ENCODE results near the gene TPR.
"Not testable (repeated sequence)": the region's sequence is repeated elsewhere in the genome, so short reads cannot be mapped to it uniquely, and the experiment has no call there.

TPR gene

DNA sequence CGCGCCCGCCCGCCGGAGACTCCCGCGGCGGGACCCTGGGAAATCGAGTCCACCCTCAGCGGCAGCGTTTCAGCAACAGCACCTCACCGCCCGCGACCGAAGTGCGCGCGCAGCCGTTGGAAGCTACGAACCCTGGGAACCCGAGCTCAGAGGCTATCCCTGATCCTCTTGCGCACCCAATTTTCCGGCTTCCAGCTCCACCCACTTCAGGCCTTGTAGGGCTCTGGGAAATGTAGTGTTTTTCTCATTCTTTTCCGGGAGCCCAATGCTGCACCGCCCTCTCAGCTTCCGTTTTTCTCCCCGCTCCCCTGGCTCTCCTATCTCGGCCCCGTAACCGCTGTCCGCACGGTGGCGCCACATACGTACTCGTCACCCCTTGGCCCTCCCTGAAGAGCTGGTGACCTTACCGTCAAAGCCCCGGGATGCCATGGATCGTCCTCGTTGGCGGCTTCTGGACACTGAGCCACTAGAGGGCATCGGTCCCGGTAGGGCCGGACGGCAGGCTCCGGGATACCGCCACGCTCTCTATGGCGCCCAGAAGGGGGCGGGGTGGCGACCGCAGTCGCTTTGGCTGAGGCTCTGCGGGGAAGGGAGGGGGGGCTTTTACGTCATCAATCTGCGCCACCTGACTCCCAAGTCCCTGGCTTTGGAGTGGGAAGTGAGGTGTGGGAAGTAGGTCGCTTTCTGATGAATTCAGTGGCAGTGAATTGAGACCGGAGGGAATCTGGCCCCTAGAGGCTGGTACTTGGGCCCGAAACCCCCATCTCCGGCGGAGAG is at the start of gene TPR, which contains the start of gene ODR4:
Gene TPR (minus strand): TSS at position 102 of the 777 bp plus-strand sequence. CDS start 225 bp downstream, outside the sequence.
Gene ODR4 (plus strand): TSS at position 687 of the 777 bp plus-strand sequence. CDS start 3,948 bp downstream, outside the sequence.
- DNase-seq, result peak; percentile 96

DNA sequence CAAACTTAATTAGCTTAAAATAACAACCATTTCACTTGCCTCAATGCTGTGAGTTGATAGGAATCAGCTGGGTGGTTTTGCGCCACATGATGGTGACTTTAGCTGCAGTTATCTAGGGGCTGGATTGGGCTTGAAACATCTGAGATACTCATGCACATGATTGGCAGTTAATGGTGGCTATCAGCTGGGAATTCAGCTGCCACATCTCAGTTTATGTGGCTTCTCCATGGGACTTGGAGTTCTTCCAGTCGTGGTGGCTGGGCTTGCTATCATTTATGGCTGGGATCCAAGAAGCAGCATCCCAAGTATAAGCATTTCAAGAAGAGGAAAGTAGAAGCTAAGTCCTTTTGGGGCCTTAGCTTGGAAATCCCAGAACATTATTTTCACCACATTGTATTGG is 49.5 kb upstream of the TPR start:
- no peak for DNase-seq

DNA sequence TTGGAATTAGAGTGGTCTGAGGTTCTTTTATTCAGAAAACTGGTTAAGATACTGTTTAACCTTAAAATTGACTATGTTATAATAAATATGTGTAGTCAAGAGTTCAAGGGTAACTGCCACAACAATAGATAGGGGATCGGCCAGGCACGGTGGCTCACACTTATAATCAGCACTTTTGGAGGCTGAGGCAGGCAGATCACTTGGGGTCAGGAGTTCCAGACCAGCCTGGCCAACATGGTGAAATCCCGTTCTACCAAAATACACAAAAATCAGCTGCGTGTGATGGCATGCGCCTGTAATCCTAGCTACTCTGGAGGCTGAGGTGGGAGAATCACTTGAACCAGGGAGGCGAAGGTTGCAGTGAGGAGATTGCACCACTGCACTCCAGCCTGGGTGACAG is 46.4 kb upstream of the TPR start:
- DNase-seq, result no peak

DNA sequence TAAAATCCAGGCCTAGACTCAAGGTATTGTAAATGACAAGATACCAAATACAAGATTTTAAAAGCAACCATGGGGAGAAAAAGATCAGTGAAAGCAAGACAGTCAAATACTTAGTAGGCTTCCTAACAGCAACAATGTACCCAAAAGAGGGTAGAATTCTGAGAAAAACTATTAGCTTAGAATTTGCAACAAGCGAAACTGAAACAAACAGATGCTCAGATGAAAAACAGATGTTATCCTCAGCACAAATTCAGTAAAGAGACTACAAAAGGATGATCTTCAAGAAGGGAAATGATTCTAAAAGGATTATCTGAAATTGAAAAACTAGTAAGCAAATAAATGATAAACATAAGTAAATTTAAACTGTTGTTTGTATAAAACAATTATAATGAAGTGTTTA is 45.9 kb upstream of the TPR start:
- no peak for DNase-seq

DNA sequence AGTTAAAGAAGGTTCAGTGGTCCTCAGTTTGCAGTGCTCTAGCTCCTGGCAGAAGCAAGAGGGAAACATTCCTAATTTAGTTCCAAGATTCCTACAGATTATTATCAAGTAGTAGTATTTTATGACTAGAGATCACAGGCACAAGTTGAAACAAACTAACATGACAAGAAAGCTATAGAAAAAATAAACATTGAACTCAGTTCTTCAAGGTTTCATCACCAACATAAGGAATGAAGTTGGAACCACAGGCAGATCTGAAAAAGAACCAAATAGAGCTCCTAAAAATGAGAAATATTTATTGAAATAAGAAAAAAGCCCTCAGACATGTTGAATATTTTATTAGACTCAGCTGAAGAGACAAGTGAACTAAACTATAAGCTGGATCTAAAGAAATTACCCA is 45.3 kb upstream of the TPR start:
- no peak for DNase-seq

DNA sequence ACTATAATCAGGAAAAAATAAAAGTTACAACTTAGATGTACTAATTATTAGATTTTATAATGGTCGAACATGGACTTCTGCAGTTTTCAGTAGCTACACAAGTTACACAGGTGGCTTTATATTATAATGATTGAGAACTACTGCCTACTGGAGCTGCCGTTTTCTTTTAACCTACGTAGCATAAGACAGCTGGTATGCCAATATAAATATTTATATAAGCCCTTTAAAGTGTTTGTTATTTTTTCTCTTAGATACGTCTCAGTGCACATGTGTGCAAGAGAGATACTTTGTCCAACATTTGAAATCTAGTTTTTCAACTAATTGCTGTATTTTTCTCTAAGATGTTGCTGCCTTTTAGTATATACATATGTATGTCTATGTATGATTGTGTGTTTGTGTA is 43.5 kb upstream of the TPR start:
- DNase-seq, result no peak

DNA sequence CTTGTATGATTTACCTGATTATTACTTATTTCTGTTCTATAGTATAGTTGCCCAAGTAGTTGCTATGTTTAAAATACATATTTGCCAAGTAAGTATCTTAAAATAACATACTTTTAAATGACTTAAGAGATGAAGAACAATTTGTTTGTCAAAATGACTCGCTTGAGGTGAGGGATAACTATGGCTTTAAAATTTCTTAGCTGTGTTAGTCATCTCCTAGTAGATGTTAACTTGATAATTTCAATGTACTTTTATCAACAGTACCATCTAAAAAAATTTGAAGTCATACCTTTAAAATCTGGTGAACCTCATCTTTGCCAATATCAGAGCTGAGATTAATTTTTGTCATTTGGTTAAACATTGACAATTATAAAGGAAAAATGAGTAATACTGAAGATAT is 38.3 kb upstream of the TPR start:
- DNase-seq, result no peak

DNA sequence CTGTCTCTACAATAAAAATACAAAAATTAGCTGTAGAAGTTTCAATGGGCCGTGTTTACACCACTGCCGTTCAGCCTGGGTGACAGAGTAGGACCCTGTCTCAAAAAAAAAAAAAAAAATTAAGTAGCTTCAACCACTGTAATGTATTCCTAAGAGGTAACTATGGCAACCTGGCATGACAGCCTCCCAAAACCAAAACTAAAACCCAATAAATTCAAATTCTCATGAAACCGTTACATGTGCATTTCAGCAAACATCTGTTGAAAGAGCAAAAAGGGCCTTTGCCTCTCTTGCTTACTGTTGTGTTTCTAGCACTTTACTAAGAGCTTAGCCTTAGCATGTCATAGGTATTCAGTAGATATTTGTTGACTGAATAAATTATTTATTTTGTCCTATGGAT is 34.0 kb upstream of the TPR start:
- DNase-seq, result no peak

DNA sequence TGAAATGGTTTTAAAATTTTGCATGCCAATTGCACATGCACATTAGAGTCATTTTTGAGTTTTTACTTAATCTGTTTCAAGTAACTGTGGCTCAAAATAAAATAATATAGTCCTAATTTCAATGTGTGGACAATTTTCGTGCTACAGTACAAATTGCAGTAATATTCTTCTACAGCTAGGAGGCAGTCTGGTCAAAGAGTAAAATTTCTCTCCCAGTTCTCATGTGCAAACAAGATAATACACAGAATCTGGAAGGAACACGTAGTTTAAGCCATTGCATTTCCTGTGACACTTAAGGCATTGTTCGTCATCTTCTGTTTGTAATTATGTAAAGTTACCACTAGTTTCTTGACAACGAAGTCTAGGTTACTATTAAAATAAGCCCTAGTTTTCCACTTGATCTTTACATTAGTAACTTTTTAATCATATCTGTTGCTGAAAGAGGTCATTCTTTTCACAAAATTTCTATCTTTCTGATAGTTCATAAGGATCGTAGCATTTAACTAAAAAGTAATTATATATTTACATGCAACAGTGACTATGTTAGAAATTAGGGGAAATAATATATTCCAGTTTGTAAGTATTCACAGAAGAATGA is 29.5 kb upstream of the TPR start:
- DNase-seq, result no peak

DNA sequence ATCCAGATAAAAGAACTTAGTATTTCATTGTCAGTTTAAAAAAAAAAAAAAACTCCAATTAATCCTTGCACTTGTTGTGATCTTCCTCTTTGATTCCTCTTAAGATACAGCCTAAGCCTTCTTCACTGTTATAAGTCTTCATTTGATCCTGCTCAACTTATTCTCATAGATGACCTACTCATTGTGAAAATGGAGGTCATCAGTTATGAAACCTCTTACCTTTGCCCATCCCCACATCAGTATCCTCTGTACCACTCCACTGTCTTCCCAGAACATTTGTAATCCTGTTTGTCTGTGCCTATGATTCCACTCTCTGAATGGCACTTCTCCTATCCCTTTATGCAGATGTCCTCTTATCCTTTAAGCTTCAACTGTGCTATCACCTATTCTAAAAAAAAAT is 28.6 kb upstream of the TPR start:
- DNase-seq, result no peak

DNA sequence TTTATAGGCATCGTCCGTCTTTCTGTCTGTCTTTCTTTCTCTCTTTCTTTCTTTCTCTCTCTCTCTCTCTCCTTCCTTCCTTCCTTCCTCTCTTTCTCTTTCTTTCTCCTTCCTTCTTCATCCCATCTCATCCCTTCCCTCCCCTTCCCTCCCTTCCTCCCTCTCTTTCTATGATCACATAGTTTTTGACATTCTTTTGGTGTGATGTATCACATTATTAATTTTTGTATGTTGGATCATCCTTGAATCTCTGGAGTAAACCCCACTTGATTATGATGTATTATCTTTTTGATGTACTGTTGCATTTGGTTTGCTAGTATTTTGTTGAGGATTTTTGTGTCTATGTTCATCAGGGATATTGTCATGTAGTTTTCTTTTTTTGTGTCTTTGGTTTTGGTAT is 26.4 kb upstream of the TPR start:
- not testable (repeated sequence) for DNase-seq

DNA sequence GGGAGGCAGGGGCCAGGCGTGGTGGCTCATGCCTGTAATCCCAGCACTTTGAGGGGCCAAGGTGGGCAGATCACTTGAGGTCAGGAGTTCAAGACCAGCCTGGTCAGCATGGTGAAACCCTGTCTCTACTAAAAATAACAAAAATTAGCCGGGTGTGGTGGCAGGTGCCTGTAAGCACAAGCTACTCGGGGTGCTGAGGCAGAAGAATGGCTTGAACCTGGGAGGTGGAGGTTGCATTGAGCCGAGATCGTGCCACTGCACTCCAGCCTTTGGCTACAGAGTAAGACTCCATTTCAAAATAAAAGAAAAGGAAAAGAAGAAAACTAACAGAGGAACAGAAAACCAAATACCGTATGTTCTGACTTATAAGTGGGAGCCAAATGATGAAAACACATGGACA is 17.7 kb upstream of the TPR start:
- DNase-seq, result not testable (repeated sequence)

DNA sequence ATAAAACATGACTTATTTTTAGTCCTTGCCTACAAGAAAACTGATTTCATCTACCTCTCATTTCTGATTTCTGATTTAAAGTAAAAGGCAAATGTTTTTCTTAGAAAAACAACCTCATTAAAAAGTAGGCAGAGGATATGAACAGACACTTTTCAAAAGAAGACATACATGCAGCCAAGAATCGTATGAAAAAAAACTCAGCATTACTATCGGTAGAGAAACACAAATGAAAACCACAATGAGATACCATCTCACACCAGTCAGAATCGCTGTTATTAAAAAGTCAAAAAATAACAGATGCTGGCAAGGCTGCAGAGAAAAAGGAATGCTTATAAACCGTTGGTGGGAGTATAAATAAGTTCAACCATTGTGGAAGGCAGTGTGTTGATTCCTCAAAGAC is 16.8 kb upstream of the TPR start:
- DNase-seq, result no peak

DNA sequence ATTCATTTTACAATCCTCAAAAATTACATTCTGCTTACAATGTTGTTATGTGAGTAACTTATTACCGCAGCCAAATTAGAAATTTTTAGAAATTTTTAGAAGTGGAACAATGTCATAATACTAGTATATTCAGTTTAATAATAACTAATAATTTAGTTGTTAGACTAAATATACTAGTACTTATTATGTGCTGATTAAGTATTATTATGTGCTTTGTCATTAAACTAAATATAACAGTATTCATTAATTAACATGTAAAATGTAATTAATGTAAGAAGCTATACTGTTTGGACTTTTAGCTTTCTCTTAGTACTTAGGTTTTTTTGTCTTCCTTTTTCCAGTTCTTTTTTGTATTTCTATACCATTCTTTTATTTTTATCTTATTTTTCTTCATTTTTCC is 15.9 kb upstream of the TPR start:
- DNase-seq, result no peak

DNA sequence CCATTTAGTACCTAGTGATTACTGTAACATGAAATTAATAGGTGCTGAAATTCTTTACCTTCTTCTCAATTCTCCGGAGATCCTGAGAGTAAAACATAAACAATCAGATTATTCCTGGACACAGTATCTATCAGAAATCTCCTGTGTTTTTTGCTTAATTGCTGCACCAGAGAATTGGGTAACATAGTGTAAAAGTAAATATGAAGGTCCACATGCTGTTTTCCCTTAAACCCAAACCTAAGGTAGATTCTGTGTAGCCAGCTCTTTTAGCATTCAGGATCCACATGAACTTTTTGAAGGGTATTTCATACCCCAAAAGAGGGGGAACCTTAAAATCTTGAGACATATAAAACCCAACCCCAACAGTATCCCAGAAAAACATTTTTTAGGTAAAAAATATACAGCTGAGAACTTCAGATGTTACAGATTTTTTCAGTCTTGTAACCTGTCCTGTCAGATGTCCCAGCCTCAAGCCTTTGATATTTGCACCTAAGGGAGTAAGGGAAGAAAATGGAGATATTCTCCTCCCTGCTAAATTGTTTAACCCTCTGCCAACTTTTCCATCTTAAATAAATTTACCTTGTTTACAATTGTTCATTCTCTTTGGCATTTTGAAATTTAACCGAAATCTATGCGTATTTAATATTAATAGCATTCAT is 11.8 kb upstream of the TPR start:
- DNase-seq, result no peak

DNA sequence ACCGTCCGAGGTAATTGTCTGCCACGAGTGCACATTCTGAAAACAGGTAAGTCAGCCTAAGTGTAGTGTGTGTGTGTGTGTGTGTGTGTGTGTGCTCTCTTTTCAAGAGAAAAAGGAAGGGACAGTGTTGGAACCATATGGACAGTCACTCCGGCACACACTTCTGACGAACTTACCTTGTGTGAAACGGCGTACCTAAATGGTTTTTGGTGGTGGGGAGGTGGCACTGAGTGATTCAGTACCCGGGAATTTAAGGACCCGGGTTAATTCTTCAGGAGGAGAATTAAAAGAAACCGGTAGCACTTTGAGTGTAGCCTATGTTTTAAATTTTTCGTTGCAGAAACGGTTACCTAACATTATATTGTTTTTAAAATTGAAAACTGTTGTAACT is 871 bp upstream of the TPR start:
- no peak for DNase-seq

DNA sequence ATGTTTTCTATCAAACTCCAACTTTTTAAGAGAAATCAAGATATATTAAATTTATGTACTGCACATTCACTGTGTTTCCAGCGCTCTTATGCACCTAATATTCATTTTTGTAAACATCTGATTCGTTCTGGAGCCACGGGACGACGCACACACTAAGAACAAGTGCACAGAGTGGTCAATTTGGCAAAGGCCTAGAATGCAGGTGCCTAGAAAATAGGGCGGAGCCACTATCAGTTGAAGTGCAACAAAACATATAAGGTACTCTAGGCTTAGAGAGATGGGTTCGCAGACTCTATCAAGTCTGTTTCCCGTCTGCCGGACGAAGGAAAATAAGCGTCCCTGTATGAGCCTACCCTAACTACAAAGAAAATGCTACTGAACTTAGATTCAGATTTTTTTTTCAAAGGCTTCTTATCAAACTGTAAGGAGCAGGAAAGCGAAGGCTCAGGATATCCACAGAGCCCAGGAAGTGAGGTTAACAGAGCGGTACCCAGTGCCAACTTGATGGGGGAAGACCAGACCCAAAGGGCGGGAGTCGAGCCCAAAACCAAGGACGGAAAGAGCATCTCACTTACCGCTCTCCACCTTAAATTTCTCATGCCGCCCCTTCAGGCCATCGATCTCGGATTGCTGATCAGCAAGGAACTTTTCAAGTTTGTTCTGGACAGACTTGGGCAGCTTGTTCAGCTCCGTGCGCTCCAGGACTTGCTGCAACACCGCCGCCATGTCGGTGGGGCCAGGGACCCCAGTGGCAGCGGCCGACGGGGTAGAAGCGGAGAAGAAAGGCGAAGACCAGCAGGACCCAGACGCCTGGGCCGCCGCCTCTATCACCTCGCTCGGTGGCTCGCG is 526 bp downstream of the TPR start:
- peak; percentile 36 for DNase-seq

DNA sequence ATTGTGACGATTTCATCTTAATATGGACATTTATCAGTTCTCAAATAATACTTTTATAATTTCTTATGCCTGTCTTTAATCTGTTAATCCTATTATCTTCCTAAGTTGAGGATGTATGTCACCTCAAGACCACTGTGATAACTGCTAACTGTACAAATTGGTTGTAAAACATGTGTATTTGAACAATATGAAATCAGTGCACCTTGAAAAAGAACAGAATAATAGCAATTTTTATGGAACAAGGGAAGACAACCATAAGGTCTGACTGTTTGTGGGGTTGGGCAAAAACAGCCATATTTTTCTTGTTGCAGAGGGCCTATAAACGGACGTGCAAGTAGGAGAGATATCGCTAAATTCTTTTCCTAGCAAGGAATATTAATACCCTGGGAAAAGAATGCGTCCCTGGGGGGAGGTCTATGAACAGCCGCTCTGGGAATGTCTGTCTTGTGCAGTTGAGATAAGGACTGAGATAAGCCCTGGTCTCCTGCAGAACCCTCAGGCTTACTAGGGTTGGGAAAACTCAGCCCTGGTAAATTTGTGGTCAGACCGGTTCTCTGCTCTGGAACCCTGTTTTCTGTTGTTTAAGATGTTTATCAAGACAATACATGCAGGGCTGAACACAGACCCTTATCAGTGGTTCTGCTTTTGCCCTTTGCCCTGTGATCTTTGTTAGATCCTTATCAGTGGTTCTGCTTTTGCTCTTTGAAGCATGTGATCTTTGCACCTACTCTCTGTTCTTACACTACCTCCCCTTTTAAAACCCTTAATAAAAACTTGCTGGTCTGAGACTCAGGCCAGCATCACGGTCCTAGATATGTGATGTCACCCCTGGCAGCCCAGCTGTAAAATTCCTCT is 27.0 kb downstream of the TPR start:
- DNase-seq, result not testable (repeated sequence)

DNA sequence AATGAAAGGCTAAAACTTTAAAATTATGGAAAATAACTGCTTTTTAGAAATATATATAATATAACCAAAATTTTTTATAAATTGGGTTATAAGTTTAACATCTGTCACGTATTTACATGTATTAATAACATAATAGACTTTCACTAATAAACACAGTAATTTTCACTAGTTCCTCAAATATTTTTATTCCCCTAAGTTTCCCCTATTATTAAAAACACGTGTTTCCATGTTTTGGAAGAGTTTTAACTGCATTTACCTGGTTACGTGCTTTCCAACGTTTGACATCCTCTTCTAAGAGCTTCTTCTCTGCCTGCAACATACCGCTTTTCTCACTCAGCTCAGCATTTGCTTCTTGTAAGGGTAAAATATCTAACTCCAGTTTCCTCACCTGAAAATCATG is 34.3 kb downstream of the TPR start:
- no peak for DNase-seq

DNA sequence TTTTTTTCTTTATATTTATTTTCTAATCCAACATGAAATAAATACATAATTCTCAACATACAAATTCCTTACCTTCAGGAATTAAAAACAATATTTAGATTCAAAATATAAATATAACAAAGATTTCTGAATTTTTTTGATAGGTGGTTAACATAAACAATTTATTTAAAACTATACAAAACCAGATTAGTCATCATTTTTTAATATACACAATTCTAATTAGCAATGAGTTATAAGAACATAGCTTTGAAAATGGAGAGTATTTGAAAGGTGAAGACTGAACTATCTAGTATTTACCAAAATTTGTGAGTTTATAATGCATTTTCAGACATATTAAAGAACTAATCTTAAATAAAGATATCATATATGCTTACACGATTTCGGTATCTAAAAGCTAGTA is 37.5 kb downstream of the TPR start:
- DNase-seq, result no peak

DNA sequence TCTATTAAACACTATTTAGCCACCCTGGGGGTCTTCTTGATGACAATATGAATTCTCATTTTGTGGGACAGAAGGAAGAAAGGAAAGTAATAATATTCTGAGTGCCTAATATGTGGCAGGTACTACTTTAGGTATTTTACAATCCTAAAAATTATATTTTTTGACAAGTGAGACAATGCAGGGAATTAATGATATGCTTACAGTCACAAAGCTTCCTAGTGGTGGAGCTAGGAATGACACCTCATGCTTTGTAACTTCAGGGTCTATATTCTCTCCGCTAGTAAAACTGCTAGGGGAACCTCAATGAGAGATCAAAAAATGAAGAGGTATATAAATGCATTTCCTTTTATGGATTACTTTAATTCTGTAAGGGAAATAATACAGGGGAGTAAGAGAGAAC is 44.3 kb downstream of the TPR start:
- DNase-seq, result no peak

DNA sequence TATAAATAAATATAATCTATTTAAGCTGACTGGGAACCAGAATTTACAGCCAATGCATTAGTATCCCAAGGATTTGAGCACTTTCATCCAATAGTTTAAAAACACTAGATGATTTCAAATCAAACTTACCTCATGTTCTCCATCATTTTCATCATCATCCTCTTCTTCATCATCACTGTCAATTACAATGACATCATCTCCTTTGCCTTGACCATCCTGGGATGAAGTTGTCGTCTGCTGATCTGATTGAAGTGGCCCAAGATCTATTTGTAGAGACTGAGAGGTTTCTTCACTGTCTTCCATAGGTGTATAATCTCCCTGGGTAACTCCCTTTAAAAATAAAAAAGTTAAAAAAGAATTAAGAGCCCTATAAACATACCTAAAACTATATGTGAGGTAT is 47.7 kb downstream of the TPR start:
- no peak for DNase-seq

Data from stimulated activated CD8-positive, alpha-beta memory T cell treated with anti-CD3 and anti-CD28 coated beads, Interleukin-4, amount 100 ng/mL, for 48 hours (primary cell).